HCT116 (cell line): Measurements from ENCODE around the gene PCDHB2.

Experiments used
- CBX3 ChIP-seq: IDR thresholded peaks from 2 replicates; pipeline ENCODE4 v1.6.1; 2012; ENCODE audit warnings: low read depth
- EZH2 ChIP-seq: fragments of 200-600 bp; sonication (generic); IDR thresholded peaks from 2 replicates; pipeline ENCODE4 v1.6.1; 2017; ENCODE audit warnings: antibody characterized with exemption, mixed run types
- EZH2phosphoT487 ChIP-seq: fragments of 200-600 bp; IDR thresholded peaks from 2 replicates; pipeline ENCODE4 v1.6.1; 2018; ENCODE audit warnings: antibody characterized with exemption, borderline replicate concordance
- JUND ChIP-seq: IDR thresholded peaks from 2 replicates; pipeline ENCODE4 v1.6.1; 2012
- POLR2A ChIP-seq: IDR thresholded peaks from 2 replicates; pipeline ENCODE4 v1.7.0; 2011; ENCODE audit warnings: borderline replicate concordance; ENCODE audit not compliant: insufficient read depth, insufficient read length; ENCODE audit errors: extremely low read depth
- POLR2AphosphoS5 ChIP-seq: IDR thresholded peaks from 2 replicates; pipeline ENCODE4 v1.6.1; 2011; ENCODE audit warnings: mild to moderate bottlenecking, low read depth, low read length, moderate library complexity
- RAD21 ChIP-seq: IDR thresholded peaks from 2 replicates; pipeline ENCODE4 v1.6.1; 2012; ENCODE audit warnings: low read depth, mild to moderate bottlenecking
- SP1 ChIP-seq: IDR thresholded peaks from 2 replicates; pipeline ENCODE4 v1.6.1; 2012; ENCODE audit warnings: low read depth
- YY1 ChIP-seq: IDR thresholded peaks from 2 replicates; pipeline ENCODE4 v1.6.1; 2011; ENCODE audit warnings: low read length, low read depth, moderate library complexity, mild to moderate bottlenecking; ENCODE audit not compliant: insufficient replicate concordance; ENCODE audit errors: extremely low read depth
- ZFX ChIP-seq: fragments of 450-650 bp; IDR thresholded peaks from 2 replicates; pipeline ENCODE4 v1.6.1; 2017
- TF ChIP-seq, protein P1 (sequence below), 3 experiments: fragments of 200-600 bp in 1 of 3; sonication (generic) in 1 of 3; IDR thresholded peaks in 2 of 3; conservative IDR thresholded peaks in 1 of 3; 2 replicates each; pipeline ENCODE4 v1.5.1; 2012 to 2017; ENCODE audit warnings: low read depth in 2 of 3, low read length in 2 of 3, antibody characterized with exemption in 1 of 3, borderline replicate concordance in 1 of 3, control low read depth in 1 of 3, mild to moderate bottlenecking in 1 of 3, mixed read lengths in 1 of 3, mixed run types in 1 of 3, moderate library complexity in 1 of 3; ENCODE audit not compliant: insufficient read depth in 1 of 3
- TF ChIP-seq, protein P2 (sequence below): IDR thresholded peaks from 2 replicates; pipeline ENCODE4 v1.6.1; 2012; ENCODE audit warnings: low read depth
- TF ChIP-seq, protein P3 (sequence below): IDR thresholded peaks from 2 replicates; pipeline ENCODE4 v1.6.1; 2012

DNA sequence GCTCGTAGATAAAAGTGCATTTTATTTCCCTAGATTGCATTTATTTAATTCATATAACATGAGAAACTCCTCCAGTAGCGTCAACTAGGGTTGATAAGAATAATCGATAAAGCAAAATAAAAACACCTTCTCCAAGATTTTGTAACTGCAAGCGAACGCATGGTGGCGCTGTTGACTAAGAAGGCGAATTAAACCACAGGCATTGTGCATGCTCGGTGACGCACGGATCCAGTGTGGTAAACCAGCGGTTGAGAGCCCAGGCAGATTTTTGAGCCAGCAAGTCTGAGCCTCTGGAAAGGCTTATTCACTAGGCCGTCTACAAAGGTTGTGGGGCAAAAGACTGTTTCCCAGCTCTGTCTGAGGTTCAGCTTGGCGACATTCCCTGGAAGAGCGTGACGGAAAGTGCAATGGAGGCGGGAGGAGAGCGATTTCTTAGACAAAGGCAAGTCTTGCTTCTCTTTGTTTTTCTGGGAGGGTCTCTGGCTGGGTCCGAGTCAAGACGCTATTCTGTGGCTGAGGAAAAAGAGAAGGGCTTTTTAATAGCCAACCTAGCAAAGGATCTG lies 5.9 kb downstream of the PCDHB2 start, which contains the start of gene PCDHB3:
- TF ChIP-seq EZH2phosphoT487 (no peak), ZFX (no peak), RAD21 (peak; percentile 46), CBX3 (no peak), POLR2AphosphoS5 (no peak), POLR2A (no peak), EZH2 (no peak), SP1 (no peak), JUND (no peak), YY1 (no peak)
- TF ChIP-seq, protein P1, sequence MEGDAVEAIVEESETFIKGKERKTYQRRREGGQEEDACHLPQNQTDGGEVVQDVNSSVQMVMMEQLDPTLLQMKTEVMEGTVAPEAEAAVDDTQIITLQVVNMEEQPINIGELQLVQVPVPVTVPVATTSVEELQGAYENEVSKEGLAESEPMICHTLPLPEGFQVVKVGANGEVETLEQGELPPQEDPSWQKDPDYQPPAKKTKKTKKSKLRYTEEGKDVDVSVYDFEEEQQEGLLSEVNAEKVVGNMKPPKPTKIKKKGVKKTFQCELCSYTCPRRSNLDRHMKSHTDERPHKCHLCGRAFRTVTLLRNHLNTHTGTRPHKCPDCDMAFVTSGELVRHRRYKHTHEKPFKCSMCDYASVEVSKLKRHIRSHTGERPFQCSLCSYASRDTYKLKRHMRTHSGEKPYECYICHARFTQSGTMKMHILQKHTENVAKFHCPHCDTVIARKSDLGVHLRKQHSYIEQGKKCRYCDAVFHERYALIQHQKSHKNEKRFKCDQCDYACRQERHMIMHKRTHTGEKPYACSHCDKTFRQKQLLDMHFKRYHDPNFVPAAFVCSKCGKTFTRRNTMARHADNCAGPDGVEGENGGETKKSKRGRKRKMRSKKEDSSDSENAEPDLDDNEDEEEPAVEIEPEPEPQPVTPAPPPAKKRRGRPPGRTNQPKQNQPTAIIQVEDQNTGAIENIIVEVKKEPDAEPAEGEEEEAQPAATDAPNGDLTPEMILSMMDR (IDR thresholded peaks at IDR 0.05 in 2 of 3, conservative IDR thresholded peaks at IDR 0.05 in 1 of 3; ENCODE audit: borderline replicate concordance in 1 of 3, insufficient read depth in 1 of 3, low read depth in 2 of 3, low read length in 2 of 3) = peak; percentile 11 to 54 (median 29); a peak in 3 of 6 replicates
- TF ChIP-seq, protein P2, sequence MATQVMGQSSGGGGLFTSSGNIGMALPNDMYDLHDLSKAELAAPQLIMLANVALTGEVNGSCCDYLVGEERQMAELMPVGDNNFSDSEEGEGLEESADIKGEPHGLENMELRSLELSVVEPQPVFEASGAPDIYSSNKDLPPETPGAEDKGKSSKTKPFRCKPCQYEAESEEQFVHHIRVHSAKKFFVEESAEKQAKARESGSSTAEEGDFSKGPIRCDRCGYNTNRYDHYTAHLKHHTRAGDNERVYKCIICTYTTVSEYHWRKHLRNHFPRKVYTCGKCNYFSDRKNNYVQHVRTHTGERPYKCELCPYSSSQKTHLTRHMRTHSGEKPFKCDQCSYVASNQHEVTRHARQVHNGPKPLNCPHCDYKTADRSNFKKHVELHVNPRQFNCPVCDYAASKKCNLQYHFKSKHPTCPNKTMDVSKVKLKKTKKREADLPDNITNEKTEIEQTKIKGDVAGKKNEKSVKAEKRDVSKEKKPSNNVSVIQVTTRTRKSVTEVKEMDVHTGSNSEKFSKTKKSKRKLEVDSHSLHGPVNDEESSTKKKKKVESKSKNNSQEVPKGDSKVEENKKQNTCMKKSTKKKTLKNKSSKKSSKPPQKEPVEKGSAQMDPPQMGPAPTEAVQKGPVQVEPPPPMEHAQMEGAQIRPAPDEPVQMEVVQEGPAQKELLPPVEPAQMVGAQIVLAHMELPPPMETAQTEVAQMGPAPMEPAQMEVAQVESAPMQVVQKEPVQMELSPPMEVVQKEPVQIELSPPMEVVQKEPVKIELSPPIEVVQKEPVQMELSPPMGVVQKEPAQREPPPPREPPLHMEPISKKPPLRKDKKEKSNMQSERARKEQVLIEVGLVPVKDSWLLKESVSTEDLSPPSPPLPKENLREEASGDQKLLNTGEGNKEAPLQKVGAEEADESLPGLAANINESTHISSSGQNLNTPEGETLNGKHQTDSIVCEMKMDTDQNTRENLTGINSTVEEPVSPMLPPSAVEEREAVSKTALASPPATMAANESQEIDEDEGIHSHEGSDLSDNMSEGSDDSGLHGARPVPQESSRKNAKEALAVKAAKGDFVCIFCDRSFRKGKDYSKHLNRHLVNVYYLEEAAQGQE = no peak
- TF ChIP-seq, protein P3, sequence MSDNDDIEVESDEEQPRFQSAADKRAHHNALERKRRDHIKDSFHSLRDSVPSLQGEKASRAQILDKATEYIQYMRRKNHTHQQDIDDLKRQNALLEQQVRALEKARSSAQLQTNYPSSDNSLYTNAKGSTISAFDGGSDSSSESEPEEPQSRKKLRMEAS = no peak
